ENCODE results near the gene TMEM238. TPM values are rescaled to one million over a fixed set of nuclear protein-coding genes. Genes with fewer than 3 reads are reported as not detected.

TMEM238 gene
- total and polyA plus RNA-seq, 10 of the 15 experiments (the other 5 are each of a cell fraction or from before 2014, with no cell fraction given), result 0.05 to 16.9 (median 0.58) TPM; not detected in 1

DNA sequence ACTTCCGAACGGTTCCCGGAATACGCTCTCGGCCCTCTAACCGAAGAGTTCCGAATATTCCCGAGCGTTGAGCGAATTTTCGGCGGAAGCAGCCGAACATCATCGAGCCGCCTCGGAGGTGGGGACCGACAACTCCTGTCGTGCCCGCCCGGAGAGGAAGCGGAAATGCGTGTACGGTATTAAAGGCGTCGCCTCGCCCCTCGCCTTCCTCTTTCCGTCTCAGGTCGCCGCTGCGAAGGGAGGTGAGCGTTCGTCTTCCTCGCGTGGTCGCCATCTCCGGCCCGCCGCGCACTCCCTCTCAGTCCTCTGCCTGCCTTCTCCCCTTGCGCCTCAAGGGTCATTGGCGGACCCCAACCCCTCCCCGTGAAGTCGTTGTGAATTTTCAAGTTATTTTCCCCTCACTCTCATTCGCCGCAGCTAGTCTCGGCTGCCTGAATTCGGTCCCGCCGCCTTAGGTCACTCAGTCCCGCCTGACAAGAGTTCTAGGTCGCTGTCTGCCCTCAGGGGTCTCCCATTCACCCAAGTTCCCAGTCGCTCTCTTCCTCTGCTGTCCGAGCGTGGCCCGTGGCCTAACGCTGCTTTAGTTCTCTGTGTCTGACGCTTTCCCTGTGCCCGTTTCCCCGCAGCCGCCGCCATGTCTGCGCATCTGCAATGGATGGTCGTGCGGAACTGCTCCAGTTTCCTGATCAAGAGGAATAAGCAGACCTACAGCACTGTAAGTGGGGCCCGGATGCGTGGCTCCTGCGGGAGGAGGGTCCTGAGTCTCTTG lies 1.8 kb upstream of the TMEM238 start, which contains the start of gene RPL28 (continued):
- TF ChIP-seq EP300 (IDR thresholded peaks at IDR 0.05; ENCODE audit: borderline replicate concordance in 1 of 2, control insufficient read depth in 1 of 2, low read depth in 2 of 2, low read length in 2 of 2) (no peak), ZSCAN29 (IDR thresholded peaks at IDR 0.05) (0 out of 2 replicates have a peak, but pooled peaks have one; percentile 22), RFX5 (IDR thresholded peaks at IDR 0.05; ENCODE audit: low read depth, low read length) (no peak), IKZF1 (conservative IDR thresholded peaks at IDR 0.05) (peak; percentile 59), ESRRA (IDR thresholded peaks at IDR 0.05; ENCODE audit: low read length) (no peak), JUNB (IDR thresholded peaks at IDR 0.05) (no peak), KLF5 (IDR thresholded peaks at IDR 0.05; ENCODE audit: partially characterized antibody) (peak; percentile 29), CBFB (IDR thresholded peaks at IDR 0.05; ENCODE audit: low read depth) (peak; percentile 90; the same call in 1 of the 2 replicates), STAT3 (IDR thresholded peaks at IDR 0.05; ENCODE audit: low read depth, low read length) (0 out of 2 replicates have a peak, but pooled peaks have one; percentile 58), ZNF207 (IDR thresholded peaks at IDR 0.05; ENCODE audit: borderline replicate concordance) (0 out of 2 replicates have a peak, but pooled peaks have one; percentile 74), ZZZ3 (IDR thresholded peaks at IDR 0.05; ENCODE audit: control insufficient read depth, insufficient read length, low read depth) (no peak), BCL11A (IDR thresholded peaks at IDR 0.05; ENCODE audit: low read depth, low read length) (no peak), LARP7 (IDR thresholded peaks at IDR 0.05) (peak; percentile 77), POLR2AphosphoS2 (IDR thresholded peaks at IDR 0.05; ENCODE audit: low read depth, low read length) (peak; percentile 99), HDGF (IDR thresholded peaks at IDR 0.05) (no peak), SPI1 (IDR thresholded peaks at IDR 0.05; ENCODE audit: borderline replicate concordance, insufficient read depth, low read depth, low read length) (peak; percentile 90), ZBTB33 (IDR thresholded peaks at IDR 0.05) (no peak), POLR2A (IDR thresholded peaks at IDR 0.05; ENCODE audit: low read depth, low read length) (peak; percentile 100), BRCA1 (IDR thresholded peaks at IDR 0.05; ENCODE audit: low read depth, low read length) (no peak), CEBPB (IDR thresholded peaks at IDR 0.05; ENCODE audit: borderline replicate concordance in 1 of 2, low read depth in 2 of 2, low read length in 2 of 2) (0 out of 4 replicates have a peak, but pooled peaks of 1 of the 2 experiments have one; percentile 15), SP1 (IDR thresholded peaks at IDR 0.05; ENCODE audit: low read depth, low read length) (peak; percentile 51), MAX (IDR thresholded peaks at IDR 0.05; ENCODE audit: low read depth, low read length) (no peak; the same call in 1 of the 2 replicates)
- TF ChIP-seq, protein P1, sequence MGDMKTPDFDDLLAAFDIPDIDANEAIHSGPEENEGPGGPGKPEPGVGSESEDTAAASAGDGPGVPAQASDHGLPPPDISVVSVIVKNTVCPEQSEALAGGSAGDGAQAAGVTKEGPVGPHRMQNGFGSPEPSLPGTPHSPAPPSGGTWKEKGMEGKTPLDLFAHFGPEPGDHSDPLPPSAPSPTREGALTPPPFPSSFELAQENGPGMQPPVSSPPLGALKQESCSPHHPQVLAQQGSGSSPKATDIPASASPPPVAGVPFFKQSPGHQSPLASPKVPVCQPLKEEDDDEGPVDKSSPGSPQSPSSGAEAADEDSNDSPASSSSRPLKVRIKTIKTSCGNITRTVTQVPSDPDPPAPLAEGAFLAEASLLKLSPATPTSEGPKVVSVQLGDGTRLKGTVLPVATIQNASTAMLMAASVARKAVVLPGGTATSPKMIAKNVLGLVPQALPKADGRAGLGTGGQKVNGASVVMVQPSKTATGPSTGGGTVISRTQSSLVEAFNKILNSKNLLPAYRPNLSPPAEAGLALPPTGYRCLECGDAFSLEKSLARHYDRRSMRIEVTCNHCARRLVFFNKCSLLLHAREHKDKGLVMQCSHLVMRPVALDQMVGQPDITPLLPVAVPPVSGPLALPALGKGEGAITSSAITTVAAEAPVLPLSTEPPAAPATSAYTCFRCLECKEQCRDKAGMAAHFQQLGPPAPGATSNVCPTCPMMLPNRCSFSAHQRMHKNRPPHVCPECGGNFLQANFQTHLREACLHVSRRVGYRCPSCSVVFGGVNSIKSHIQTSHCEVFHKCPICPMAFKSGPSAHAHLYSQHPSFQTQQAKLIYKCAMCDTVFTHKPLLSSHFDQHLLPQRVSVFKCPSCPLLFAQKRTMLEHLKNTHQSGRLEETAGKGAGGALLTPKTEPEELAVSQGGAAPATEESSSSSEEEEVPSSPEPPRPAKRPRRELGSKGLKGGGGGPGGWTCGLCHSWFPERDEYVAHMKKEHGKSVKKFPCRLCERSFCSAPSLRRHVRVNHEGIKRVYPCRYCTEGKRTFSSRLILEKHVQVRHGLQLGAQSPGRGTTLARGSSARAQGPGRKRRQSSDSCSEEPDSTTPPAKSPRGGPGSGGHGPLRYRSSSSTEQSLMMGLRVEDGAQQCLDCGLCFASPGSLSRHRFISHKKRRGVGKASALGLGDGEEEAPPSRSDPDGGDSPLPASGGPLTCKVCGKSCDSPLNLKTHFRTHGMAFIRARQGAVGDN (IDR thresholded peaks at IDR 0.05), result peak; percentile 73
- TF ChIP-seq, protein P2, sequence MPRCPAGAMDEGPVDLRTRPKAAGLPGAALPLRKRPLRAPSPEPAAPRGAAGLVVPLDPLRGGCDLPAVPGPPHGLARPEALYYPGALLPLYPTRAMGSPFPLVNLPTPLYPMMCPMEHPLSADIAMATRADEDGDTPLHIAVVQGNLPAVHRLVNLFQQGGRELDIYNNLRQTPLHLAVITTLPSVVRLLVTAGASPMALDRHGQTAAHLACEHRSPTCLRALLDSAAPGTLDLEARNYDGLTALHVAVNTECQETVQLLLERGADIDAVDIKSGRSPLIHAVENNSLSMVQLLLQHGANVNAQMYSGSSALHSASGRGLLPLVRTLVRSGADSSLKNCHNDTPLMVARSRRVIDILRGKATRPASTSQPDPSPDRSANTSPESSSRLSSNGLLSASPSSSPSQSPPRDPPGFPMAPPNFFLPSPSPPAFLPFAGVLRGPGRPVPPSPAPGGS (IDR thresholded peaks at IDR 0.05; ENCODE audit: borderline replicate concordance, insufficient read depth, low read depth, low read length, poor library complexity, severe bottlenecking), result peak; percentile 69
